ENCODE measurements around the gene SLCO3A1.

DNA sequence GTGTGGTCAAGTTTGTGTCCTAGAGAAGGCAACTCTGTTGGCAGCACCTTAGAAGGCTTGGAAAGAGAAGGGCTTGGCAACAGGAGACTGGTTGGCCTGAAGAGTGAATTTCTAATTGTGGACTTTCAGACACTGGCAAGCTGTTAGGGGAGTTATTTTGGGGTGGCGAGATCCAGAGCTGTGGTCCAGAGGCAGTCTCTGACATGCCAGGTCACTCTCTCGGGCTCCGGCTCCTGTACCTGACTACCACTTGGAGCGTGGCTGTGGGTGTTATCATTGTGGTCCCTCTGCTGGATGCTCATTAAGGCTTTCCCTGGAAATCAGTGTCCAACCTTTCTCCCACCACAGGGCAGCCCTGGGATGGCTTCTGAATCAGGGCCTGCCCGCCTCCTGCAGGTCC is 209.0 kb downstream of the SLCO3A1 start:
- TF ChIP-seq CTCF (IDR thresholded peaks at IDR 0.05), result no peak
- TF ChIP-seq POLR2A (IDR thresholded peaks at IDR 0.05), result no peak
- no peak for TF ChIP-seq POLR2AphosphoS5 (IDR thresholded peaks at IDR 0.05)
